Brain pericyte (primary cell): ENCODE data around the gene PWWP2A.
"Not testable (repeated sequence)": the region's sequence is repeated elsewhere in the genome, so short reads cannot be mapped to it uniquely, and the experiment has no call there.

Experiments used
- DNase-seq: peaks from one replicate; pipeline ENCODE4 v3.0.0-alpha.2; 2012; ENCODE audit warnings: low read depth, low spot score

The PWWP2A gene

DNA sequence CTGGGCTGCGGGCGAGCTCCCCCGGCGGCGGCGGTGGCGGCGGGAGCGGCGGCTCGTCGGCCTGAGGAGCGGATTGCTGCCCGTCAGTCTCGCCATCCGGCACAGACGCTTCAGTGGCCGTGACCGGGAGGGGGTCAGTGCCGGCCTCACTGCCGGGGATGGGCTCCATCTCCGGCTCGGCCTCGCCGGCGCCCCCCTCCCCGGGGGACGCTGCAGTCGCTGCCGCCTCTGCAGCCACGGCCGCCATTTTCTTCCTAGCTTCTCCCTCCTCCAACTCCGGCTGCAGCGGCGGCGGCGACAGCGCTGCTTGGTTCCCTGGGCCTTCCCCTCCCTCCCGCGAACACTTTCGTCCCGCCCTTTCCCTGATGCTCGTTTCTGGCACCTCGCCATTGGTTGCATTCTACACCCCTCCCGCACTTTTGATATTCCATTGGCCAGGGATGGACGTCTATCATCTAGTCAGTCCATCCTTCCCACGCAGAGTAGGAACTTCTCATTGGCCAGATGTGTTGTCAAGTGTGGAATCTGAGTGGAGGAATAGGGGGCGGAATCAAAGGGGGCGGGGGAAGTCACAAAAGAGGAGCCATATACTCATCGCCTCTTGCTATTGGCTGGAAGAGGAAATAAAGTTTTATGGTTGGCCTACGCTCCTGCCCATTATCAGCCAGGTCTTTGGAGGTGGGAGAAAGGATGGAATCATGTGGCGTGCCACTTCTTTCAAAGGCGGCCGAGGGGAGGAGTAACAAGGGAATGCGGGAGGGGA is at the start of gene PWWP2A:
TSS of gene PWWP2A (minus strand) at position 309 of the 763 bp plus-strand sequence. CDS start at position 247, 62 bp downstream.
- DNase-seq = peak; percentile 100

GRCh38 chr5:160167624-160168165 is 48.4 kb upstream of the PWWP2A start:
- DNase-seq = no peak

- DNase-seq = no peak
Observed at GRCh38 chr5:160166973-160167623, 47.8 kb upstream of the PWWP2A start.

- no peak for DNase-seq
Observed at GRCh38 chr5:160166069-160166972, 47.1 kb upstream of the PWWP2A start.

- DNase-seq = peak; percentile 96
Observed at GRCh38 chr5:160165137-160166068, 46.2 kb upstream of the PWWP2A start.

DNA sequence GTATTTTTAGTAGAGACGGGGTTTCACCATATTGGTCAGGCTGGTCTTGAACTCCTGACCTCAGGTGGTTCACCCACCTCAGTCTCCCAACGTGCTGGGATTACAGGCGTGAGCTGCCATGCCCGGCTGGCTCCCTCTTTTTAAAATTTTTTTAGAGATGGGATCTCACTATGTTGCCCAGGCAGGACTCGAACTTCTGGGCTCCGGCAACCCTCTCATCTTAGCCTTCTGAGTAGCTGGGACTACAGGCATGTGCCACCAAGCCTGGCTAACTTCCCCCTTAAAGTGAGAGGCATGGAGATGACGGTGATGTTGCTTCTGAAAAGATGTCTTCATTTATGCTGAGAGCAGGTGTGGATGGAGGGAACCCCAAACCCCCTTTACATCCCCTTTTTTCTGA is 43.7 kb upstream of the PWWP2A start:
- no peak for DNase-seq

GRCh38 chr5:160161626-160162025 is 42.4 kb upstream of the PWWP2A start:
- no peak for DNase-seq

DNA sequence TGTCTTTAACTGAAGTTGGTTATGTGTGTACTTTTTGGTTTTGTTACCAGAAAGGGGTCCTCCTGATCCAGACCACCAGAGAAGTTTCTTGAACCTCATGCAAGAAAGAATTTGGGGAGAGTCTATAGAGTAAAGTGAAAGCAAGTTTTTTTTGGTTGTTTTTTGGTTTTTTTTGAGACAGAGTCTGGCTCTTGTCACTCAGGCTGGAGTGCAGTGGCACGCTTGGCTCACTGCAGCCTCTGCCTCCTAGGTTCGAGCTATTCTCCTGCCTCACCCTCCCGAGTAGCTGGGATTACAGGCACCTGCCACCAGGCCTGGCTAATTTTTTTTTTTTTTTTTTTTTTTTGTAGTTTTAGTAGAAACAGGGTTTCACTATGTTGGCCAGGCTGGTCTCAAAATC is 41.6 kb upstream of the PWWP2A start:
- not testable (repeated sequence) for DNase-seq

- peak; percentile 52 for DNase-seq
Observed at GRCh38 chr5:160159991-160160792, 40.9 kb upstream of the PWWP2A start.

- no peak for DNase-seq
Observed at GRCh38 chr5:160158087-160158486, 38.8 kb upstream of the PWWP2A start.

GRCh38 chr5:160155017-160155750 is 35.9 kb upstream of the PWWP2A start:
- no peak for DNase-seq

GRCh38 chr5:160152901-160153300 is 33.7 kb upstream of the PWWP2A start:
- no peak for DNase-seq

DNA sequence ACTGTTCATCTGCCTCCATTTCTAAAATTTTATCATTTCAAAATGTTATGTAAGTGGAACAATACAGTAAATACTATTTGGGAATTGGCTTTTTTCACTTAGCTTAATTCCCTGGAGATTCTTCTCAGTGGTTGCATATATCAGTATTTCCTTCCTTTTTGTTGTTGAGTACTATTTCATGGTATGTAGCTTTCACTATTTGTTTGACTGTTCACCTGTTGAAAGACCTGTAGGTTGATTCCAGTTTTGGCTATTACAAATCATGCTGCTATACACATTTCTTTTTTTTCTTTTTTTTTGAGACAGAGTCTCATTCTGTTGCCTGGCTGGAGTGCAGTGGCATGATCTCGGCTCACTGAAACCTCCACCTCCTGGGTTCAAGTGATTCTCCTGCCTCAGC is 33.0 kb upstream of the PWWP2A start:
- DNase-seq = no peak

DNA sequence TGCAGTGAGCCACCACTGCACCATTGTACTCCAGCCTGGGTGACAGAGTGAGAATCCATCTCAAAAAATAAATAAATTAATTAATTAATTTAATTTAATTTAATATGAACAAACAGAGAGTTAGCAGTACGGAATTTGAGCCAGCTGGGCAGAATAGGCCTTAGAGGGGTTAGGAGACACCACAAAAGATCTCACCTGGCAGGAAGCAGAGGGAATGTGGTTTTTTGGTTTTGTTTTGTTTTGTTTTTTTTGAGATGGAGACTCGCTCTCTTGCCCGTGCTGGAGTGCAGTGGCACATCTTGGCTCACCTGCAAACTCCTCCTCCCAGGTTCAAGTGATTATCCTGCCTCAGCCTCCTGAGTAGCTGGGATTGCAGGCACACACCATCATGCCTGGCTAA is 31.8 kb upstream of the PWWP2A start:
- no peak for DNase-seq

DNA sequence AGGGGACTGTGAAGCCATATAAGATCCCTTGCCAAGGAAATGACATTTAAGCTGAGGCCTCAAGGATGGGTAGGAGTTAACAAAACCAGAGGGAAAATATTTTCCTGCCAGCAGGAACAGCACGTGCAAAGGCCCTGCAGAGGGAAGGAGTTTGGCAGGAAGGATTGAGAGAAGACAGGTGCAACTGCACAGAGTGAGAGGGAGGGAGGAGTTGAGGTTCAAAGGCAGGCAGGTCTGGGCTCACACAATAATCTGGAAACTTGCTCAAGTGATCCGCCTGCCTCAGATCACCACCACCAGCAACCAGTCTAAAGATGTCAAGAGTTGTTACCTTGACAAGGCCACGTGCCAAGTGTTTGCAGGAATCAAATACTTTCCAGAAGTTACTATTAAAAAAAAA is 31.1 kb upstream of the PWWP2A start:
- DNase-seq = no peak

DNA sequence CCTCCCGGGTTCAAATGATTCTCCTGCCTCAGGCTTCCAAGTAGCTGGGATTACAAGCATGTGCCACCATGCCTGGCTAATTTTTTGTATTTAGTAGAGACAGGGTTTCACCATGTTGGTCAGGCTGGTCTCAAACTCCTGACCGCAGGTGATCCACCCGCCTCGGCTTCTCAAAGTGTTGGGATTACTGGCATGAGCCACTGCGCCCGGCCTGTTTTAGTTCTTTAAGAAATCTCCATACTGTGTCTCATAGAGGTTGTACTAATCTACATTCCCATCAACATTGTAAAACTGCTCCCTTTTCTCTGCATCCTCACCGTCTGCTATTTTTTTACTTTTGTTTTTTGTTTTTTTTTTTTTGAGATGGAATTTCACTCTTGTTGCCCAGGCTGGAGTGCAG is 25.2 kb upstream of the PWWP2A start:
- DNase-seq = not testable (repeated sequence)

DNA sequence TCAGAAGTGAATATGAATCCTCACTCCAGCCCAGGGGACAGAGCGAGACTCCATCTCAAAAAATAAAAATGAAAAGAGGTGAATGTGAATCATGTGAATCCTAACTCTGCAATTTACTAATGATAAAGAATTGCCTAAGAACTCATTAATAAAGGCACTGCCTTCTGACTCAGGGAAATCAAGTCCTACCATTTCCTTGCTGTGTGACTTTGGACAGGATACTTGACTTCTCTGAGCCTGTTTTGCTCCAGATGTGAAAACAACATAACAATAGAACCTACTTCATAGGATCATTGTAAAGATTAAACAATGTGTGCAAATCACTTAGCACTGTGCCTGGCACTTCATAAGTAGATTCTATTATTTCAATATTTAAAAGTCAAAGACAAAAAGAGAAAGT is 15.1 kb upstream of the PWWP2A start:
- no peak for DNase-seq

- DNase-seq = no peak
Observed at GRCh38 chr5:160133918-160134304, 14.7 kb upstream of the PWWP2A start.
